Prostate gland (tissue), 2 donors: Measurements from ENCODE around the gene POLA1. TPM values are rescaled to one million over a fixed set of nuclear protein-coding genes. Genes with fewer than 3 reads are reported as not detected.

Experiments used
- DNase-seq: peaks from one replicate; pipeline ENCODE4 v3.0.0-alpha.2; 2019; ENCODE audit warnings: low spot score
- H3K27ac ChIP-seq, 2 donors: fragments of 200-600 bp; sonication (generic); 2 replicates each; pipeline ENCODE4 v1.5.1; 2017 to 2019
- H3K27me3 ChIP-seq: fragments of 200-600 bp; sonication (generic); replicated peaks from 2 replicates; pipeline ENCODE4 v1.5.1; 2019; ENCODE audit not compliant: insufficient read depth
- H3K36me3 ChIP-seq, 2 donors: fragments of 200-600 bp; sonication (generic); 1 replicate in 1 of 2; 2 replicates in 1 of 2; pipeline versions ENCODE4 v1.5.1 to v1.8.1; 2017 to 2019
- H3K4me1 ChIP-seq: fragments of 200-600 bp; sonication (generic); replicated peaks from 2 replicates; pipeline ENCODE4 v1.5.1; 2019
- H3K4me3 ChIP-seq, 2 donors: fragments of 200-600 bp; sonication (generic); 2 replicates each; pipeline ENCODE4 v1.5.1; 2017 to 2019
- H3K9me3 ChIP-seq: fragments of 200-600 bp; sonication (generic); 2 replicates; pipeline ENCODE4 v1.5.1; 2017
- CTCF ChIP-seq, 4 experiments: fragments of 200-600 bp in 2 of 4; fragments of 450-650 bp in 2 of 4; sonication (generic) in 2 of 4; IDR thresholded peaks; 1 replicate in 3 of 4; 2 replicates in 1 of 4; pipeline ENCODE4 v1.5.1; 2016 to 2019; ENCODE audit warnings: antibody characterized with exemption in 4 of 4, mild to moderate bottlenecking in 2 of 4, moderate library complexity in 2 of 4
- POLR2A ChIP-seq: fragments of 450-650 bp; IDR thresholded peaks from one replicate; pipeline ENCODE4 v1.6.1; 2016; ENCODE audit warnings: antibody characterized with exemption, mild to moderate bottlenecking
- POLR2AphosphoS5 ChIP-seq: sonication (generic); formaldehyde crosslinking; IDR thresholded peaks from one replicate; pipeline ENCODE4 v1.6.1; 2017; ENCODE audit warnings: antibody characterized with exemption
- WGBS: methylation state at CpG from one replicate; pipeline ENCODE4 v1.1.5; 2018; 5-methylcytosine and 5-hydroxymethylcytosine counted together
- intact Hi-C: fragments of 100-400 bp; cut with DNase I; formaldehyde crosslinking; loops from one replicate; pipeline ENCODE4 v1.14.2; 2022
- total RNA-seq, 2 donors: library from RNA; depleted of rRNA; stranded (reverse); fragments of >200 nt; gene quantifications; one replicate each; pipeline ENCODE4 v1.1.0, GENCODE V29; 2016

POLA1 gene
- total RNA-seq, 2 donors from 2014 or later = 11.9 to 12.2 TPM

- Histone ChIP-seq H3K4me1 (no peaks in the 10 kb centered on the region), H3K4me3 (no peak overlapping the region), H3K27me3 (no peaks in the 10 kb centered on the region), H3K27ac (no peak overlapping the region), H3K36me3 (no peaks in the 10 kb centered on the region), H3K9me3 (no peaks in the 10 kb centered on the region)
- DNase-seq = no peak
- intact Hi-C loops = no loop called here
- TF ChIP-seq POLR2AphosphoS5 = no peak
- TF ChIP-seq POLR2A = no peak
- no peak for TF ChIP-seq CTCF (IDR thresholded peaks at IDR 0.05)
Observed at GRCh38 chrX:24934279-24934678, 240.6 kb downstream of the POLA1 start.

GRCh38 chrX:24945009-24945408 lies 251.3 kb downstream of the POLA1 start:
- Histone ChIP-seq H3K27me3 (no peaks in the 10 kb centered on the region), H3K36me3 (no peaks in the 10 kb centered on the region), H3K27ac (no peak overlapping the region), H3K4me3 (no peak overlapping the region), H3K4me1 (no peaks in the 10 kb centered on the region), H3K9me3 (no peaks in the 10 kb centered on the region)
- TF ChIP-seq POLR2AphosphoS5 = no peak
- TF ChIP-seq CTCF (IDR thresholded peaks at IDR 0.05) = no peak
- no peak for TF ChIP-seq POLR2A
- DNase-seq = no peak
- intact Hi-C loops = no loop called here
- 29% methylated on average over 4 of the region's 4 CpGs for WGBS

GRCh38 chrX:24946369-24946768 lies 252.7 kb downstream of the POLA1 start:
- Histone ChIP-seq H3K4me3 (no peak overlapping the region), H3K36me3 (no peaks in the 10 kb centered on the region), H3K27me3 (no peaks in the 10 kb centered on the region), H3K9me3 (no peaks in the 10 kb centered on the region), H3K27ac (no peak overlapping the region), H3K4me1 (no peaks in the 10 kb centered on the region)
- no peak for DNase-seq
- TF ChIP-seq POLR2A = no peak
- no peak for TF ChIP-seq CTCF (IDR thresholded peaks at IDR 0.05)
- no peak for TF ChIP-seq POLR2AphosphoS5
- intact Hi-C loops = no loop called here

GRCh38 chrX:24954732-24955131 lies 261.0 kb downstream of the POLA1 start:
- intact Hi-C loops = no loop called here
- H3K9me3 ChIP-seq = no peaks in the 10 kb centered on the region
- no peak overlapping the region for H3K27ac ChIP-seq
- no peaks in the 10 kb centered on the region for H3K27me3 ChIP-seq
- no peak for TF ChIP-seq POLR2AphosphoS5
- TF ChIP-seq POLR2A = no peak
- TF ChIP-seq CTCF (IDR thresholded peaks at IDR 0.05) = no peak
- H3K36me3 ChIP-seq = no peaks in the 10 kb centered on the region
- H3K4me1 ChIP-seq = no peaks in the 10 kb centered on the region
- WGBS = 72% methylated on average over 2 of the region's 2 CpGs
- DNase-seq = no peak
- no peak overlapping the region for H3K4me3 ChIP-seq

- no peak overlapping the region for H3K27ac ChIP-seq
- no peaks in the 10 kb centered on the region for H3K4me1 ChIP-seq
- no peaks in the 10 kb centered on the region for H3K9me3 ChIP-seq
- TF ChIP-seq CTCF (IDR thresholded peaks at IDR 0.05) (no peak), POLR2A (no peak), POLR2AphosphoS5 (no peak)
- H3K4me3 ChIP-seq = no peak overlapping the region
- no peak for DNase-seq
- H3K36me3 ChIP-seq = no peaks in the 10 kb centered on the region
- H3K27me3 ChIP-seq = no peaks in the 10 kb centered on the region
- WGBS = 88% methylated on average over 1 of the region's 2 CpGs
- intact Hi-C loops = no loop called here
Observed at GRCh38 chrX:24955372-24955930, 261.7 kb downstream of the POLA1 start.
